Aorta (tissue), 5 donors: ENCODE data around the gene NUP210L. TPM values are rescaled to one million over a fixed set of nuclear protein-coding genes. Genes with fewer than 3 reads are reported as not detected.

Experiments used
- ATAC-seq: fragments of 200-7000 bp; cut with Tn5 transposase; one replicate; pipeline ENCODE4 v1.9.1; 2022; ENCODE audit warnings: moderate library complexity; ENCODE audit not compliant: low FRiP score
- DNase-seq, 2 donors: peaks; one replicate each; pipeline ENCODE4 v3.0.0-alpha.2; 2020
- H3K27ac ChIP-seq, 2 donors: one replicate each; pipeline ENCODE4 v1.5.1; 2013; ENCODE audit warnings: low read length in 2 of 2, mild to moderate bottlenecking in 2 of 2, moderate library complexity in 2 of 2, control low read depth in 1 of 2, inconsistent platforms in 1 of 2, low read depth in 1 of 2
- H3K27me3 ChIP-seq, 2 donors: one replicate each; pipeline ENCODE4 v1.6.1; 2013; ENCODE audit warnings: control low read depth in 1 of 2, low read length in 1 of 2, mild to moderate bottlenecking in 1 of 2, moderate library complexity in 1 of 2; ENCODE audit not compliant: insufficient read depth in 2 of 2, control insufficient read depth in 1 of 2
- H3K36me3 ChIP-seq, 2 donors: one replicate each; pipeline ENCODE4 v1.6.1; 2013; ENCODE audit warnings: control low read depth in 1 of 2, low read length in 1 of 2, mild to moderate bottlenecking in 1 of 2; ENCODE audit not compliant: insufficient read depth in 2 of 2, control insufficient read depth in 1 of 2
- H3K4me1 ChIP-seq, 2 donors: one replicate each; pipeline ENCODE4 v1.6.1; 2013; ENCODE audit warnings: low read length in 2 of 2, control low read depth in 1 of 2, mild to moderate bottlenecking in 1 of 2, moderate library complexity in 1 of 2; ENCODE audit not compliant: insufficient read depth in 2 of 2, control insufficient read depth in 1 of 2
- H3K4me3 ChIP-seq, 2 donors: one replicate each; pipeline ENCODE4 v1.5.1; 2013; ENCODE audit warnings: low read length in 2 of 2, control low read depth in 1 of 2, mild to moderate bottlenecking in 1 of 2
- H3K9me3 ChIP-seq: one replicate; pipeline ENCODE4 v1.6.1; 2013; ENCODE audit warnings: mild to moderate bottlenecking, low read length; ENCODE audit not compliant: control insufficient read depth
- WGBS, 2 donors: extraction: QIAGEN DNeasy Blood & Tissue Kit; methylation state at CpG; one replicate each; pipeline ENCODE4 v1.1.7; 2013; 5-methylcytosine and 5-hydroxymethylcytosine counted together
- intact Hi-C, 2 donors: fragments of 100-400 bp; cut with DNase I; formaldehyde crosslinking; loops; one replicate each; pipeline versions ENCODE4 v1.14.2 to v1.15.0; 2022
- polyA plus RNA-seq, 2 donors: library from polyadenylated mRNA; stranded (reverse); fragments of 200-250 nt; gene quantifications; one replicate each; pipeline ENCODE4 v1.2.3, GENCODE V29; 2013
- total RNA-seq, 2 donors: library from RNA; stranded (reverse); fragmentation: NEBNext Ultra II Directional; extraction: Animal tissue kit (Norgen Biotek cat#: 25700); gene quantifications; one replicate each; pipeline ENCODE4 v1.2.1, GENCODE V29; 2021
- donor health status: healthy with polysubstance abuse.
- donor health status: Bipolar disorder and iron deficiency.
- donor health status: DM: no; HTN: no; CAD: no.
- donor health status: DM: no; HTN: no; CAD: no.
- donor health status: DM: yes; HTN: yes; CAD: no.

NUP210L gene
- total and polyA plus RNA-seq, 4 donors = 0.12 to 0.16 (median 0.15) TPM; not detected in 1

DNA sequence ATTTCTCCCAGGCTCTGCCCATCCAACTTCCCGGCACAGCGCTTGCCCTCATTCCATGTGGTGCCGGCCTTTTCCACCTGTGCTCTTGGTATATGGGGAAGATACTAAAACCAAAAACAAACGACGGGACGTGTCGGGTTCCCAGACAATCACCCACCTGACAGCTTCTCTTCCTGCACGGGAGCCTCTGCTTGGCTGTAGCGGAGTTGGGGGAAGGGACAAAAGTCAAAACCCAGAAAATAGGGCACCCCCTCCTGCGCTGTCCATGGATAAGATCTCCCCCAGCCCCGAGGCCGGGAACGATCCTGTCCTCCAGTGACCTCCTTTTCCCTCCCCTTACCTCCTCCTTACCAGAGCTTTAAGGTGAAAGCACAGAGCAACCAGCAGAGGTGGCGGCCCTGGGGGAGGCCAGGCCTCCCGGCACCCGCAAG is 178.0 kb downstream of the NUP210L start:
- intact Hi-C loops = no loop called here
- H3K27me3 ChIP-seq = no peaks in the 10 kb centered on the region
- H3K9me3 ChIP-seq = no peaks in the 10 kb centered on the region
- H3K27ac ChIP-seq = peak overlapping the region in 1 of 2 donors; percentile 45
- peaks cover 0 to 2% of the 10 kb centered on the region in 2 donors for H3K36me3 ChIP-seq
- no peak for ATAC-seq
- peak overlapping the region; percentile 58 to 83 for H3K4me3 ChIP-seq
- no peak for DNase-seq
- H3K4me1 ChIP-seq = no peaks in the 10 kb centered on the region
- WGBS, 2 donors = 1% methylated on average over 16 of the region's 16 CpGs

DNA sequence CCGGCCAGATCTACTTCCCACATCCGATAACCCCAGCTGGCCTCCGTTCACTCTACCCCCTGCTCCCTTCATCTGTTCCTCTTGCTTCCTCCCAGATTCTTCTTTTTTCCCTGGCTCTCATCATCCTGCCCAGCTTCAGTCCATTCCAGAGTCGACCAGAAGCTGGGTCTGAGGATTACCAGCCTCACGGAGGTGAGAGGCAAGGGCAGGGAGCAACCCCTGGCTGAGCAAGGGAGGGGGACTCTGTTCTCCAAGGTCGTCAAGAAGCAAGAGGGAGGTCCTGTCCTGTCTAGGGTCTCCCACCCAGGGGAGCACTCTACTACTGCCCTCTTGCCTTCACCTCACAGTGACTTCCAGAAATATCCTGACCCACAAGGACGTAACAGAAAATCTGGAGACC is 181.3 kb downstream of the NUP210L start:
- WGBS, 2 donors = 67 to 73% methylated on average over 7 of the region's 7 CpGs

DNA sequence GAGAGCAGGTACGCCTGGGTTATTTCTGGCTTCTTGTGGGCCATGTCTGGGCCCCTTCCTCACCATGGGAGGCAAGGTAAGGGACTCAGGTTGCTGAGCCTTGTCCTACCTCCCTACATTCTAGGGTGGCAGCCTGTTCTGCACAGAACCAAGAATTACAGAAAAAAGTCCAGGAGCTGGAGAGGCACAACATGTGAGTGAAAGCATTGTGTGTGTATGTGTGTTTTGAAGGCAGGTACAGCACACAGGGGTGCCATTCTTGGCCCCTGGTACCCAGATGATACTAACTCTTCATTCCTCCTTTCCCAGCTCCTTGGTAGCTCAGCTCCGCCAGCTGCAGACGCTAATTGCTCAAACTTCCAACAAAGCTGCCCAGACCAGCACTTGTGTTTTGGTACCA is 181.8 kb downstream of the NUP210L start:
- WGBS, 2 donors = 88 to 98% methylated on average over 3 of the region's 3 CpGs
- intact Hi-C loops = no loop called here

More for the DNA sequence above, 181.3 kb downstream of the NUP210L start:
- Histone ChIP-seq H3K27me3 (no peaks in the 10 kb centered on the region), H3K4me3 (no peak overlapping the region), H3K27ac (no peak overlapping the region), H3K4me1 (no peaks in the 10 kb centered on the region), H3K36me3 (peaks cover 0 to 2% of the 10 kb centered on the region in 2 donors), H3K9me3 (no peaks in the 10 kb centered on the region)
- intact Hi-C loops = no loop called here
- DNase-seq = no peak
- no peak for ATAC-seq

DNA sequence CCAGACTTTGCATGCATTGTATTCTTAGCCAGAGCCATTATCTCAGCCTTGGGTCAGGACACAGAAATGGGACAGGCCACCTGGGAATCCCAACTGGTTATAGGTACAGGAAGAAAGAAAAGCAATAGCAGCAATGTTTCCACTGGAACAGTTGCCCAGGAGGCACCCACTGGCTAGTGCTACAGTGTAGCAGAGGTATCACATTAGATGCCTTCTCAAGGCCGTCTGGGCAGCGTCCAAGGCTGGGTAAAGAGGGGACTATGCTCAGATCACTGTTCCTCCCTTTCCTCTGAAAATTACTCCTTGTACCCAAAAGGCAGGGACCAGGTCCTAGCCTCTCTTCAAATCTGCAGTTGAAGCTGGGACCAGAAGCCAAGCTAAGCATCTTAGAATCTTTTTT is 184.5 kb downstream of the NUP210L start:
- Histone ChIP-seq H3K9me3 (no peaks in the 10 kb centered on the region), H3K27ac (no peak overlapping the region), H3K36me3 (peaks cover 0 to 2% of the 10 kb centered on the region in 2 donors), H3K27me3 (no peaks in the 10 kb centered on the region), H3K4me3 (no peak overlapping the region), H3K4me1 (no peaks in the 10 kb centered on the region)
- intact Hi-C loops = no loop called here
- DNase-seq (peak in 1 of 2 donors; percentile 17), ATAC-seq (no peak)
- 85 to 96% methylated on average over 2 of the region's 2 CpGs for WGBS, 2 donors

More for the DNA sequence above, 181.8 kb downstream of the NUP210L start:
- Histone ChIP-seq H3K27me3 (no peaks in the 10 kb centered on the region), H3K4me3 (no peak overlapping the region), H3K27ac (no peak overlapping the region), H3K36me3 (peaks cover 0 to 2% of the 10 kb centered on the region in 2 donors), H3K4me1 (no peaks in the 10 kb centered on the region), H3K9me3 (no peaks in the 10 kb centered on the region)
- ATAC-seq = no peak
- DNase-seq = peak in 1 of 2 donors; percentile 5

DNA sequence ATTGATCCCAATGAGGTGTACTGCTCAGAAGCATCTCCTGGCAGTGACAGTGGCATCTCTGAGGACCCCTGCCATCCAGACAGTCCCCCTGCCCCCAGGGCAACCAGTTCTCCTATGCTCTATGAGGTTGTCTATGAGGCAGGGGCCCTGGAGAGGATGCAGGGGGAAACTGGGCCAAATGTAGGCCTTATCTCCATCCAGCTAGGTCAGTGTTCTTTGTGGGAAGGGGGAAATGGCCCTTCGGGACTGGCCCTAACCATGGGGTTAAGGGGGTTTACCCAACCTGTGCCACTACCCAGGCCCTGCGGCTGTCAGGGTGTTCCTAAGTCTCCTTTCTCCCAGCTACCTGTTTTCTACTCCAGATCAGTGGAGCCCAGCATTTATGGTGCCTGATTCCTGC is 185.9 kb downstream of the NUP210L start:
- no peak for DNase-seq
- Histone ChIP-seq H3K9me3 (no peaks in the 10 kb centered on the region), H3K27ac (no peak overlapping the region), H3K4me3 (no peak overlapping the region), H3K4me1 (no peaks in the 10 kb centered on the region), H3K27me3 (no peaks in the 10 kb centered on the region), H3K36me3 (no peaks in the 10 kb centered on the region)
- WGBS, 2 donors = 84 to 92% methylated on average over 2 of the region's 2 CpGs
- no peak for ATAC-seq
- intact Hi-C loops = loop anchor here in 1 of 2 donors (1.0 kb wide), 1 partner anchor 147 kb away; no protein-coding TSS in a partner anchor

DNA sequence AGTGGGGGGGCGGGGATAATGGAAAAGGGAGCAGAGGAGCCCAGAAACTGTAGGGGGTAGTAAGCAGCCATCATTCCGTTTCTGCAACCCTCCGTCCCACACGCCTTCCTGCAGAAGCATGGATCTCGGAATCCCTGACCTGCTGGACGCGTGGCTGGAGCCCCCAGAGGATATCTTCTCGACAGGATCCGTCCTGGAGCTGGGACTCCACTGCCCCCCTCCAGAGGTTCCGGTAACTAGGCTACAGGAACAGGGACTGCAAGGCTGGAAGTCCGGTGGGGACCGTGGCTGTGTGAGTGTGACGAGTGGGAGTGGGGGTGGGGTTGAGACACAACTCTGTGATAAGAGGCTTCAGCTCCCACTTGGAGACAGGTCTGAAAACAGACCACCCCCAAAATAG is 186.5 kb downstream of the NUP210L start:
- Histone ChIP-seq H3K4me1 (no peaks in the 10 kb centered on the region), H3K36me3 (no peaks in the 10 kb centered on the region), H3K27ac (no peak overlapping the region), H3K9me3 (no peaks in the 10 kb centered on the region), H3K4me3 (peak overlapping the region; percentile 46 to 68), H3K27me3 (no peaks in the 10 kb centered on the region)
- peak in 1 of 2 donors; percentile 47 for DNase-seq
- no peak for ATAC-seq
- intact Hi-C loops = loop anchor here in 1 of 2 donors (1.0 kb wide), 1 partner anchor 146 kb away; no protein-coding TSS in a partner anchor
- WGBS, 2 donors = 13% methylated on average over 12 to 13 of the region's 13 CpGs

DNA sequence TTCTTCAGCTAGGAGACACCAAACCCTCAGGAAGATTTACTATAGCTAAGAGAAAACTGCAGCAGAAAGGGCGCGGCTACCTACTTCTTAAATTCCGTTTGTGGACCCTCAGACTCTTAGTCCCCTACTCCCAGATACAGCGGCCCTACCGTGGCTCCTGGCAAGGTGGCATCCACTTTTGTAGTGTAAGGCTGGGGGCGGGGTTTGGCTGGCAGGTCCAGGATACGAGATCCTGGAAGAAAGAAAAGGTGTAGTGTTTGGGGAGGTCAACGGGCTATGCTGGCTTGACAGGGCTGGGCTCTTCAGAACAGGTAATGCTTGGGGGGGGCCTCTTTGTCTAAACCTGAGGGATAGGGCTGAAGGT is 186.9 kb downstream of the NUP210L start:
- Histone ChIP-seq H3K4me1 (no peaks in the 10 kb centered on the region), H3K9me3 (no peaks in the 10 kb centered on the region), H3K36me3 (no peaks in the 10 kb centered on the region), H3K27me3 (no peaks in the 10 kb centered on the region), H3K27ac (peak overlapping the region in 1 of 2 donors; percentile 61), H3K4me3 (peak overlapping the region; percentile 46 to 68)
- WGBS, 2 donors = 0 to 1% methylated on average over 8 of the region's 8 CpGs
- ATAC-seq = no peak
- intact Hi-C loops = loop anchor here in 1 of 2 donors (1.0 kb wide), 1 partner anchor 146 kb away; no protein-coding TSS in a partner anchor
- DNase-seq = peak in 1 of 2 donors; percentile 62

DNA sequence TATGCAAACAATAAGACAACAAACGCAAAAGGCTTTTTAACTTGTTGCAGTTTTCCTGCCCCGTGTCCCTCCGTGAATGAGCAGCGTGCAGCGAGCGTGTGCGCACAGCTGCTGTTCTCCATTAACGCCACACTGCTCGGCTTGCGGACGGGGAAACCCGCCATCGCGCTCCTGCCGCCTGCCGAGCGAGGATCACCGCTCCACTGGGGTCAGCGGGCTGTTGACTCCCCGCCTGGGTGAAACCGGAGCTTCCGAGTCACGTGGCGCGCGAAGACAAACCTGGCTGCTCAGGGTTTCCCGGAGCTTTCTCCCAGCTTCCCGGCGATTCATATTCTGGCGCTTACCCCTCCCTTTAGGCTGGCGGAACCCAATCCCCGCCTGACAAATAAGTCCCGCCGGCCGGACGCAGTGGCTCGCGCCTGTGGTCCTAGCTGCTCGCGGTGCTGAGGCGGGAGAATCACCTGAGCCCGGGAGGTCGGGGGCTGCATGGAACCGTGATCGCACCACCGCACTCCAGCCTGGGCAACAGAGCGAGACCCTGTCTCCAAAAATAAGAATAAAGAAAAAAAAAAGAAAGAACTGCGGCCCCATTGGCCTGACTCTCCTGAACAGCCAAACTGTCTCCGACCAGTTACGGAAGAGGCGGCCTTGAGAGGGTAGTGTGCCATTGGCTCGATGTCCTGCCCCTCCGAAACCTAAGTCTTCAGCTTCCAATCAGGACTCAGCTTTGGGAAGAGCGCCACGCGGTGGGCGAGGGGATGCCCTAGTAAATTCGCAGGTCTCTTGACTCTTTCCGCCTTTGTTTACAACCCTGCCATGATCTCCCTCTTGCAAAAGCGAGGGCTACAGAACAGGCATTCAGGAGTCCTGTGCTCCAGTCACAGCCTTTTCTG is 187.5 kb downstream of the NUP210L start, which contains the start of gene CREB3L4:
Gene CREB3L4 (plus strand): TSS at position 796 of the 893 bp plus-strand sequence. CDS start 624 bp downstream, outside the sequence.
- 0% methylated on average over 60 of the region's 60 CpGs for WGBS, 2 donors
- peak within 1 kb of the TSS; percentile 46 to 68 for H3K4me3 ChIP-seq
- H3K27ac ChIP-seq = peak within 1 kb of the TSS in 1 of 2 donors; percentile 72
- ATAC-seq (peak; percentile 93), DNase-seq (peak; percentile 94 to 96)
- intact Hi-C loops = no loop called here
- H3K4me1 ChIP-seq = no peaks in the 10 kb centered on the region
- H3K36me3 ChIP-seq = no peaks in the 10 kb centered on the region
- H3K9me3 ChIP-seq = no peaks in the 10 kb centered on the region
- H3K27me3 ChIP-seq = no peaks in the 10 kb centered on the region
